WTC11 (cell line): ENCODE measurements around the gene C1orf35. TPM values are rescaled to one million over a fixed set of nuclear protein-coding genes. Genes with fewer than 3 reads are reported as not detected.
A peak's percentile ranks its signal among the peaks of the same experiment; 100 is the strongest.

Experiments used
- ATAC-seq: fragments of 200-7000 bp; cut with Tn5 transposase; 2 replicates; pipeline ENCODE4 v1.10.0; 2021; ENCODE audit warnings: mild to moderate bottlenecking, moderate library complexity
- CTCF ChIA-PET: fragments of 300-600 bp; sonication (Branson Sonifier 250); formaldehyde crosslinking; loops from one replicate; lab custom pipeline; 2021; ENCODE audit warnings: antibody characterized with exemption; lab: Charles Lee
- POLR2A ChIA-PET: fragments of 350-600 bp; sonication (Branson Sonifier 250); formaldehyde crosslinking; loops from one replicate; lab custom pipeline; 2021; ENCODE audit warnings: antibody characterized with exemption; lab: Charles Lee
- DNase-seq: peaks from one replicate; pipeline ENCODE4 v3.0.0; 2021; ENCODE audit warnings: low spot score
- H3K27ac Mint-ChIP-seq: 2 replicates; pipeline ENCODE4 v1.8.0; 2021; ENCODE audit warnings: mixed read lengths
- H3K27me3 Mint-ChIP-seq: 2 replicates; pipeline ENCODE4 v1.8.0; 2021; ENCODE audit warnings: low read depth, mild to moderate bottlenecking, moderate library complexity, mixed read lengths
- H3K36me3 Mint-ChIP-seq: 2 replicates; pipeline ENCODE4 v1.8.0; 2021; ENCODE audit warnings: mixed read lengths
- H3K4me1 Mint-ChIP-seq: 2 replicates; pipeline ENCODE4 v1.8.0; 2022; ENCODE audit warnings: mixed read lengths
- H3K4me3 Mint-ChIP-seq: 2 replicates; pipeline ENCODE4 v1.8.0; 2021; ENCODE audit warnings: mild to moderate bottlenecking, moderate library complexity, mixed read lengths
- H3K9me3 Mint-ChIP-seq: 2 replicates; pipeline ENCODE4 v1.8.0; 2021; ENCODE audit warnings: mixed read lengths
- AR ChIP-seq: fragments of 250-450 bp; sonication (Bioruptor Pico); IDR thresholded peaks from 2 replicates; pipeline ENCODE4 v1.9.0; 2021; ENCODE audit warnings: mild to moderate bottlenecking
- ATF1 ChIP-seq: sonication (generic); formaldehyde crosslinking; IDR thresholded peaks from 2 replicates; pipeline ENCODE4 v1.8.1; 2023; ENCODE audit warnings: mild to moderate bottlenecking, moderate library complexity, missing genetic modification reagents
- CBFB ChIP-seq: sonication (generic); formaldehyde crosslinking; IDR thresholded peaks from 2 replicates; pipeline ENCODE4 v1.8.1; 2022; ENCODE audit warnings: mild to moderate bottlenecking, low read depth, missing genetic modification reagents
- EMX1 ChIP-seq: fragments of 250-450 bp; sonication (Bioruptor Pico); IDR thresholded peaks from 2 replicates; pipeline ENCODE4 v1.8.0; 2021; ENCODE audit warnings: mild to moderate bottlenecking
- ETV6 ChIP-seq: sonication (generic); formaldehyde crosslinking; IDR thresholded peaks from 2 replicates; pipeline ENCODE4 v1.8.1; 2022; ENCODE audit warnings: mild to moderate bottlenecking, missing genetic modification reagents
- FOXK1 ChIP-seq: sonication (generic); formaldehyde crosslinking; IDR thresholded peaks from 2 replicates; pipeline ENCODE4 v1.8.0; 2022; ENCODE audit warnings: mild to moderate bottlenecking, moderate library complexity, missing genetic modification reagents
- FOXP4 ChIP-seq: sonication (generic); formaldehyde crosslinking; IDR thresholded peaks from 2 replicates; pipeline ENCODE4 v1.8.0; 2022; ENCODE audit warnings: mild to moderate bottlenecking, missing genetic modification reagents
- HMGA2 ChIP-seq: fragments of 250-450 bp; sonication (Bioruptor Pico); IDR thresholded peaks from 2 replicates; pipeline ENCODE4 v1.4.0; 2021; ENCODE audit warnings: mild to moderate bottlenecking, moderate library complexity
- JAZF1 ChIP-seq: fragments of 250-450 bp; sonication (Bioruptor Pico); IDR thresholded peaks from 2 replicates; pipeline ENCODE4 v1.9.0; 2021; ENCODE audit warnings: moderate library complexity, mild to moderate bottlenecking, inconsistent platforms
- JUN ChIP-seq: sonication (generic); formaldehyde crosslinking; IDR thresholded peaks from 2 replicates; pipeline ENCODE4 v1.8.0; 2023; ENCODE audit warnings: mild to moderate bottlenecking, missing genetic modification reagents
- PRDM15 ChIP-seq: sonication (generic); formaldehyde crosslinking; IDR thresholded peaks from 2 replicates; pipeline ENCODE4 v1.8.0; 2022; ENCODE audit warnings: missing genetic modification reagents
- SP1 ChIP-seq: sonication (generic); formaldehyde crosslinking; conservative IDR thresholded peaks from 2 replicates; pipeline ENCODE4 v1.8.1; 2022; ENCODE audit warnings: missing genetic modification reagents
- ZSCAN18 ChIP-seq: fragments of 250-450 bp; sonication (Bioruptor Pico); IDR thresholded peaks from 2 replicates; pipeline ENCODE4 v2.1.2; 2022; ENCODE audit warnings: mild to moderate bottlenecking, moderate library complexity
- total RNA-seq: library from RNA; stranded (reverse); gene quantifications from 3 replicates; pipeline ENCODE4 v1.2.3, GENCODE V29; 2021
- TF ChIP-seq, protein P1 (sequence below): sonication (generic); formaldehyde crosslinking; IDR thresholded peaks from 2 replicates; pipeline ENCODE4 v1.8.1; 2023; ENCODE audit warnings: mild to moderate bottlenecking, missing genetic modification reagents, borderline replicate concordance
- TF ChIP-seq, protein P2 (sequence below): sonication (generic); formaldehyde crosslinking; IDR thresholded peaks from 2 replicates; pipeline ENCODE4 v1.8.1; 2022; ENCODE audit warnings: mild to moderate bottlenecking, moderate library complexity, missing genetic modification reagents

C1orf35 gene
- total RNA-seq, 1 experiment from 2014 or later = 33.8 TPM

DNA sequence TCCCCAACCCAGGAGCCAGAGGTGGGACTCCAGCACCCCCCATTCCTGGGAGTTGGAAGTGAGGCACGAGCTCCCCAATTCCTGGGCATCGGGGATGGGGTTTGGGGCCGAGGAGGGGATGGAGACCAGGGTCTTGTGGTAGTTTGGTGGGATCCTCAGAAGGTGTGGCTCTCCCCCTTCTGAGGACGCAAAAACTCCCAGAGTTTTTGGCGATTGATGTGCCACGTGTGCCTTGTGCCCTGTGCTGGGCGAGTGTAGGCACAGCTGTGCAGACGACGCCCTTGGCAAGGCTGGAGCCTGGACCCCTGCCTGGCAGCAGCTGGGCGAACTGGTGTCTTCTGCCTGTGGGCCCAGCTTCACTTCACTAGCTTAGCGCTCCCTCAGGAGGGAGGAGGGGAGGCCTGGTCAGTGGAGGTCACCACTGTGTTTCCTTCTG is 39.6 kb upstream of the C1orf35 start:
- Mint-ChIP-seq H3K36me3 (no peaks in the 10 kb centered on the region), H3K4me3 (no peak overlapping the region; the same call in 1 of the 2 replicates), H3K9me3 (no peaks in the 10 kb centered on the region)
- POLR2A ChIA-PET = no interaction called here
- ATAC-seq (no peak), DNase-seq (no peak)
- CTCF ChIA-PET = interaction anchor here (1.4 kb wide), 1 partner anchor 12 kb away, joined by 6 read pairs; no protein-coding TSS in a partner anchor
- TF ChIP-seq EMX1 (CRISPR knock-in tag) (no peak), PRDM15 (no peak), HMGA2 (CRISPR knock-in tag) (no peak), ETV6 (CRISPR knock-in tag) (no peak), CBFB (CRISPR knock-in tag) (no peak), JUN (CRISPR knock-in tag) (no peak), FOXK1 (CRISPR knock-in tag) (no peak), ATF1 (CRISPR knock-in tag) (no peak), SP1 (CRISPR knock-in tag) (no peak)
- TF ChIP-seq, protein P1, sequence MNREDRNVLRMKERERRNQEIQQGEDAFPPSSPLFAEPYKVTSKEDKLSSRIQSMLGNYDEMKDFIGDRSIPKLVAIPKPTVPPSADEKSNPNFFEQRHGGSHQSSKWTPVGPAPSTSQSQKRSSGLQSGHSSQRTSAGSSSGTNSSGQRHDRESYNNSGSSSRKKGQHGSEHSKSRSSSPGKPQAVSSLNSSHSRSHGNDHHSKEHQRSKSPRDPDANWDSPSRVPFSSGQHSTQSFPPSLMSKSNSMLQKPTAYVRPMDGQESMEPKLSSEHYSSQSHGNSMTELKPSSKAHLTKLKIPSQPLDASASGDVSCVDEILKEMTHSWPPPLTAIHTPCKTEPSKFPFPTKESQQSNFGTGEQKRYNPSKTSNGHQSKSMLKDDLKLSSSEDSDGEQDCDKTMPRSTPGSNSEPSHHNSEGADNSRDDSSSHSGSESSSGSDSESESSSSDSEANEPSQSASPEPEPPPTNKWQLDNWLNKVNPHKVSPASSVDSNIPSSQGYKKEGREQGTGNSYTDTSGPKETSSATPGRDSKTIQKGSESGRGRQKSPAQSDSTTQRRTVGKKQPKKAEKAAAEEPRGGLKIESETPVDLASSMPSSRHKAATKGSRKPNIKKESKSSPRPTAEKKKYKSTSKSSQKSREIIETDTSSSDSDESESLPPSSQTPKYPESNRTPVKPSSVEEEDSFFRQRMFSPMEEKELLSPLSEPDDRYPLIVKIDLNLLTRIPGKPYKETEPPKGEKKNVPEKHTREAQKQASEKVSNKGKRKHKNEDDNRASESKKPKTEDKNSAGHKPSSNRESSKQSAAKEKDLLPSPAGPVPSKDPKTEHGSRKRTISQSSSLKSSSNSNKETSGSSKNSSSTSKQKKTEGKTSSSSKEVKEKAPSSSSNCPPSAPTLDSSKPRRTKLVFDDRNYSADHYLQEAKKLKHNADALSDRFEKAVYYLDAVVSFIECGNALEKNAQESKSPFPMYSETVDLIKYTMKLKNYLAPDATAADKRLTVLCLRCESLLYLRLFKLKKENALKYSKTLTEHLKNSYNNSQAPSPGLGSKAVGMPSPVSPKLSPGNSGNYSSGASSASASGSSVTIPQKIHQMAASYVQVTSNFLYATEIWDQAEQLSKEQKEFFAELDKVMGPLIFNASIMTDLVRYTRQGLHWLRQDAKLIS (CRISPR knock-in tag) = no peak
- TF ChIP-seq, protein P2, sequence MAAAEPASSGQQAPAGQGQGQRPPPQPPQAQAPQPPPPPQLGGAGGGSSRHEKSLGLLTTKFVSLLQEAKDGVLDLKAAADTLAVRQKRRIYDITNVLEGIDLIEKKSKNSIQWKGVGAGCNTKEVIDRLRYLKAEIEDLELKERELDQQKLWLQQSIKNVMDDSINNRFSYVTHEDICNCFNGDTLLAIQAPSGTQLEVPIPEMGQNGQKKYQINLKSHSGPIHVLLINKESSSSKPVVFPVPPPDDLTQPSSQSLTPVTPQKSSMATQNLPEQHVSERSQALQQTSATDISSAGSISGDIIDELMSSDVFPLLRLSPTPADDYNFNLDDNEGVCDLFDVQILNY (CRISPR knock-in tag) = no peak
- TF ChIP-seq, all 79 proteins: peak for 0
- Mint-ChIP-seq H3K27me3 (peaks cover 8% of the 10 kb centered on the region), H3K27ac (no peak overlapping the region), H3K4me1 (peaks cover 7% of the 10 kb centered on the region; the same call in 1 of the 2 replicates)

DNA sequence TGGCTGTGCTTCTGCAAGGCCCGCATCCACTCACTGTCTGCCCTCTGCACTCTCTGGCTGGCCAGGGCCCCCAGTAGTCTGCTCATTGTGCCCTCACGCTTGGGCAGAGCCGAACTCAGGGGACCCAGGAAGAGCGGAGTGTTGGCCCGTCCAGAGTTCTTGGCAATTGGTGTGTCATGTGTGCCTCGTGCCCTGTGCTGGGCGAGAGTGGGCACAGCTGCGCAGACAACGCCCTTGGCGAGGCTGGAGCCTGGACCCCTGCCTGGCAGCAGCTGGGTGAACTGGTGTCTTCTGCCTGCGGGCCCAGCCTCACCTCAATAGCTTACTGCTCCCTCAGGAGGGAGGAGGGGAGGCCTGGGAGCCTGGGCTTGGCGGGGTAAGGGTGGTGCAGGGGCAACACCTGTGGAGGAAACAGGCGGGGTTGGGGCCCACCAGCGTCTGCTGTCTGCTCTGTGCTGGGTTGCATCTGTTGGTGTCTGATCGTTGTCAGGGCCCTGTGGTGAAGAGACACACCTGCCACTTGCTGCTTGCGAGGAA is 39.1 kb upstream of the C1orf35 start:
- no peak for ATAC-seq
- Mint-ChIP-seq H3K27me3 (peaks cover 13% of the 10 kb centered on the region), H3K36me3 (no peaks in the 10 kb centered on the region), H3K4me3 (peak overlapping the region; percentile 10; the same call in 1 of the 2 replicates), H3K27ac (no peak overlapping the region), H3K4me1 (peaks cover 7% of the 10 kb centered on the region; the same call in 1 of the 2 replicates), H3K9me3 (no peaks in the 10 kb centered on the region)
- ChIA-PET POLR2A (no interaction called here), CTCF (interaction anchor here (1.4 kb wide), 1 partner anchor 11 kb away, joined by 6 read pairs; no protein-coding TSS in a partner anchor)
- no peak for DNase-seq
- TF ChIP-seq FOXP4 (CRISPR knock-in tag) (no peak), JAZF1 (CRISPR knock-in tag) (no peak), PRDM15 (no peak), ZSCAN18 (CRISPR knock-in tag) (no peak), AR (CRISPR knock-in tag) (no peak)
